Mesothelial cell of epicardium (in vitro differentiated cells): ENCODE measurements around the gene DIS3L2. TPM values are rescaled to one million over a fixed set of nuclear protein-coding genes. Genes with fewer than 3 reads are reported as not detected.
"Not testable (repeated sequence)": the region's sequence is repeated elsewhere in the genome, so short reads cannot be mapped to it uniquely, and the experiment has no call there.

Source experiments
- DNase-seq, 2 experiments: peaks; one replicate each; pipeline ENCODE4 v3.0.0; 2021; ENCODE audit warnings: low spot score in 2 of 2; ENCODE audit not compliant: unreplicated experiment in 2 of 2
- H3K27ac Mint-ChIP-seq: 2 replicates; pipeline ENCODE4 v1.8.0; 2021; ENCODE audit warnings: mixed read lengths
- H3K27me3 Mint-ChIP-seq: 2 replicates; pipeline ENCODE4 v1.8.0; 2021; ENCODE audit warnings: low read depth, mixed read lengths
- H3K36me3 Mint-ChIP-seq: 2 replicates; pipeline ENCODE4 v1.8.0; 2021; ENCODE audit warnings: mixed read lengths
- H3K4me1 Mint-ChIP-seq: 2 replicates; pipeline ENCODE4 v1.8.0; 2021; ENCODE audit warnings: mixed read lengths
- H3K4me3 Mint-ChIP-seq: 2 replicates; pipeline ENCODE4 v1.8.0; 2021; ENCODE audit warnings: mild to moderate bottlenecking, moderate library complexity, mixed read lengths
- H3K9me3 Mint-ChIP-seq: 2 replicates; pipeline ENCODE4 v1.8.0; 2021; ENCODE audit warnings: mixed read lengths
- CTCF ChIP-seq: fragments of 200-600 bp; sonication (generic); IDR thresholded peaks from one replicate; pipeline ENCODE4 v1.5.0; 2021; ENCODE audit warnings: antibody characterized with exemption; ENCODE audit not compliant: unreplicated experiment
- total RNA-seq: library from RNA; stranded (reverse); gene quantifications from 3 replicates; pipeline ENCODE4 v1.2.1, GENCODE V29; 2021

Gene DIS3L2
- total RNA-seq, 1 donor from 2014 or later: 74.4 TPM

DNA sequence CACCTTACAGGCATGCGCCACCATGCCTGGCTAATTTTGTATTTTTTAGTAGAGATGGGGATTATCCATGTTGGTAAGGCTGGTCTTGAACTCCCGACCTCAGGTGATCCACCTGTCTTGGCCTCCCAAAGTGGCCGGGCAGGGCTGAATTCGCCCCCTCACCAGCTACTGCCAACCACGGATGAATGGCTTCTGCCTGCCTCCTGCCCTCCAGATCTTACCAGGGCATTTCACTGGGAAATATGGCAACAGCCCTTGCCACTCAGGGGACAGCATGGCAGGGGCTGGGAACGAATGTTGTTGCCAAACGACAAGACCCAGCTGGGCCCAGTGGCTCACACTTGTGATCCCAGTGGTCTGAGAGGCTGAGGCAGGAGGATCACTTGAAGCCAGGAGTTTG is 415.2 kb downstream of the DIS3L2 start:
- no peaks in the 10 kb centered on the region for H3K27me3 Mint-ChIP-seq
- TF ChIP-seq CTCF: no peak
- no peak overlapping the region for H3K4me3 Mint-ChIP-seq
- DNase-seq: no peak
- no peaks in the 10 kb centered on the region for H3K36me3 Mint-ChIP-seq
- no peaks in the 10 kb centered on the region for H3K9me3 Mint-ChIP-seq
- no peak overlapping the region for H3K27ac Mint-ChIP-seq
- H3K4me1 Mint-ChIP-seq: no peaks in the 10 kb centered on the region

GRCh38 chr2:232377319-232377718 is 415.8 kb downstream of the DIS3L2 start:
- no peaks in the 10 kb centered on the region for H3K4me1 Mint-ChIP-seq
- H3K27me3 Mint-ChIP-seq: no peaks in the 10 kb centered on the region
- H3K36me3 Mint-ChIP-seq: no peaks in the 10 kb centered on the region
- no peak overlapping the region for H3K4me3 Mint-ChIP-seq
- no peak for TF ChIP-seq CTCF
- H3K9me3 Mint-ChIP-seq: no peaks in the 10 kb centered on the region
- H3K27ac Mint-ChIP-seq: no peak overlapping the region
- no peak for DNase-seq

- Mint-ChIP-seq H3K36me3 (no peaks in the 10 kb centered on the region), H3K27ac (no peak overlapping the region), H3K27me3 (peaks cover 1% of the 10 kb centered on the region), H3K4me1 (no peaks in the 10 kb centered on the region), H3K9me3 (no peaks in the 10 kb centered on the region), H3K4me3 (no peak overlapping the region)
- no peak for DNase-seq
- TF ChIP-seq CTCF: no peak
Measured at GRCh38 chr2:232377841-232378734, 416.6 kb downstream of the DIS3L2 start.

DNA sequence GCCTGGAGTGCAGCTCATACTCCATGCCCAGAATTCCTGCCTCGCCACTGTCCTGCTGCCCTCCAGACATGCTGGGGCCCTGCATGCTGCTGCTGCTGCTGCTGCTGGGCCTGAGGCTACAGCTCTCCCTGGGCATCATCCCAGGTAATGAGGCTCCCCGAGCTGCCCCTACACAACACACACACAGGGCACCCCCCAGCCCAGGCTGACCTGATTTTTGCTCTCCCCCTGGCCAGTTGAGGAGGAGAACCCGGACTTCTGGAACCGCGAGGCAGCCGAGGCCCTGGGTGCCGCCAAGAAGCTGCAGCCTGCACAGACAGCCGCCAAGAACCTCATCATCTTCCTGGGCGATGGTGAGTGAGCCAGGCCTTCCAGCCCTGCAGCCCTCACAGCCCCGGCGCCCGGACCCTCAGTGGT is 417.2 kb downstream of the DIS3L2 start, which contains the start of gene ALPP:
Gene ALPP (plus strand): TSS at position 17 of the 417 bp plus-strand sequence. CDS start 52 bp downstream, at position 69.
- not testable (repeated sequence) for H3K9me3 Mint-ChIP-seq, H3K27ac Mint-ChIP-seq, H3K27me3 Mint-ChIP-seq, H3K4me3 Mint-ChIP-seq, H3K4me1 Mint-ChIP-seq, H3K36me3 Mint-ChIP-seq, DNase-seq

GRCh38 chr2:232379610-232380590 is 418.4 kb downstream of the DIS3L2 start:
- DNase-seq, H3K4me1 Mint-ChIP-seq, H3K36me3 Mint-ChIP-seq, H3K4me3 Mint-ChIP-seq, H3K9me3 Mint-ChIP-seq, H3K27ac Mint-ChIP-seq: not testable (repeated sequence)
- peaks cover 10% of the 10 kb centered on the region for H3K27me3 Mint-ChIP-seq

GRCh38 chr2:232381204-232382031 is 419.9 kb downstream of the DIS3L2 start:
- not testable (repeated sequence) for DNase-seq, H3K27ac Mint-ChIP-seq, H3K9me3 Mint-ChIP-seq, H3K36me3 Mint-ChIP-seq, H3K4me3 Mint-ChIP-seq
- Mint-ChIP-seq H3K4me1 (peaks cover 14% of the 10 kb centered on the region), H3K27me3 (peaks cover 22% of the 10 kb centered on the region)
